GM18861 (cell line): ENCODE results near the gene NIN.
"Not testable (repeated sequence)": the region's sequence is repeated elsewhere in the genome, so short reads cannot be mapped to it uniquely, and the experiment has no call there.

Experiments used
- ATAC-seq: cut with Tn5 transposase; IDR thresholded peaks from one replicate; pipeline ENCODE4 v1.9.1; 2021; ENCODE audit not compliant: unreplicated experiment

NIN gene

GRCh38 chr14:50719911-50720759 lies 110.8 kb downstream of the NIN start:
- no peak for ATAC-seq

DNA sequence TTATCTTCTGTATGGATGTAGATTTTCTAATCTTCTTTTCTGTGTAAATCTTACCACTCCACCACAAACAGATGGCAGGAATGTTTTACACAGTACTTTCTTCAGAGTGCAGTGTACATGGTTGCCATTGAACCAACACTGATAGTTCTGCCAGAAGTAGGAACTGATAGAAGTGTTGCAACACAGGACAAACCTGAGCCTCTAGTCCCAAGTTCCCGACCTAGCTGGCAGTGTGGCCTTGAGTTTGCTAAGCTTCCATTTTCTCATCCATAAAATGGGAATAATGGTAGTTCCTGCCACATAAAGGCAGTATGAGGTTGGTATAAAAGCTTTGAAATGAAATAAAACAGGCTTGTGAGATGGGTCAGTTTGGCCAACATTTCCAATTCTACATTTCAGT lies 112.0 kb downstream of the NIN start:
- ATAC-seq: no peak

- ATAC-seq: no peak
Observed at GRCh38 chr14:50717811-50718210, 113.2 kb downstream of the NIN start.

DNA sequence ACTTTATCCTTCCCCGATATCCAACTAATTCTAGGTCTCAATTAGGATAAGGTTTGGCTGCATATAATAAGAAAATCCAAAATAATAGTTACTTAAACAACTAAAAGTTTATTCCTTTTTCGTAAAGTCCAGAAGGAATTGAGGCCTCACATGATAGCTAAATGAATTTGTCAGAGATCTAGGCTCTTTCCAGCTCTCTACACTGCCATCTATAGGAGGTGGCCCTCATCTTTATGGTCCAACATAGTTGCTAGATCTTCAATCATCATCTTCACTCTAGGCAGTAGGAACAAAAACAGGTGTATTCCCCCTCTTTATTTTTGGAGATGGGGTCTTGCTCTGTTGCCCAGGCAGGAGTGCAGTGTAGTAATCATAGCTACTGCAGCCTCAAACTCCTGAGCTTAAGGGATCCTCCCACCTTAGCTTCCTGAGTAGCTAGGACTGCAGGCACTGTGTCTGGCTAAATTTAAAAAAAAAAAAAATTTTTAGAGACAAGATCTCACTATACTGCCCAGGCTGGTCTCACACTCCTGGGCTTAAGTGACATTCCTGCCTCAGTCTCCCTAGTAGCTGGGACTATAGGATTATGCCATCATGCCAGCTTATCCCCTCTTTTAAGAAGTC lies 116.4 kb downstream of the NIN start:
- peak; percentile 60 for ATAC-seq

- no peak for ATAC-seq
Observed at GRCh38 chr14:50711043-50711442, 119.9 kb downstream of the NIN start.

DNA sequence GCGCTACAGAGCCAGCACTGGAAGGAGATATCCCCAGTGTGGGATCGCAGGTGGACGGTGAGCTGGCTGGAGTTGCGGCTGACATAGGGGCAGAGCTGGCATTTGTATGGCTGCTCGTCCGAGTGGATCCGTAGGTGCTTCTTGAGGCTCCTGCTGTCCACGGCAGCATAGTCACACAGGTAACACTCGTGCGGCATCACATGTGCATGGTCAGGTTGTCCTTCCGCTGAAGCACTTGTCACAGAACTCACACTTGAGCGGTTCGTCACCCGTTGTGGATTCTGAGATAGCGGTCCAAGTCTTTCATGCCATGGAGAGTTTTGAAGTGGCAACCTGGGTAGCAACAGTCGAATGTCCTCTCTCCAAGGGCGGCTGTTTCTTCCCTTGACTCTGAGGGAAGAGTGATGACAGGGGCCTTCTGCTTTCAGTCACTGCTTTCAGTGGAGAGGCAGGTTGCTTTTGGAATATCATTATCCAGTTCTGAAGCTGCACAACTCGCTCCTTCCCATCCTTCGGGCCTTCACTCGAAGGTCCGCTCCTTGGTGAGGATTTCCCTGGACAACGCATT lies 125.9 kb downstream of the NIN start:
- no peak for ATAC-seq

DNA sequence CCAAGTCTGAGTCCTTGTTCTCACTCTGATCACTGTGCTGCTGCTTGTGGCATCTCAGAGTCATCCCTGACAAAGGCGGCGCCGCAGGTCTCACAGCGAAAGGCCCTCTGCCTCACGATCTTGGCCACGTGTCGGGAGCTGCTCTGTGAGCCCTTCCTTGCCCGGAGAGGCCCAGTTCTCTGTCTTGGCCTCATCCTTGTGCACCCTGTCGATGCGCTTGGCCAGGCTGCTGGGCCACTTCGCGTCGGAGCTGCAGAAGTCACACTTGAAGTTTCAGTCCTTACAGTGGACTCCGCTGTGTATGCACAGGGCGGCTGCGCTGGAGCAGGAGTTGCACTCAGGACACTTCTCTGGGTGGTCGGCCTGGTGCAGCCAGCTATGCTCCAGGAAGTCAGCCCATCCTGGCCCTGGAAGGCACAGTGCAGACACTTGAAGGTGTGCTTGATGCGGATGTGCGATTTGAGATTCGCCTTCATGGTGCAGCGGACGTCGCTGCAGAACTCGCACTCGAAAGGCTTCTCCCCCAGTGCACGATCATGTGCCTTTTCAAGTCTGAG lies 126.4 kb downstream of the NIN start:
- ATAC-seq: no peak

GRCh38 chr14:50697659-50698290 lies 133.2 kb downstream of the NIN start:
- no peak for ATAC-seq

DNA sequence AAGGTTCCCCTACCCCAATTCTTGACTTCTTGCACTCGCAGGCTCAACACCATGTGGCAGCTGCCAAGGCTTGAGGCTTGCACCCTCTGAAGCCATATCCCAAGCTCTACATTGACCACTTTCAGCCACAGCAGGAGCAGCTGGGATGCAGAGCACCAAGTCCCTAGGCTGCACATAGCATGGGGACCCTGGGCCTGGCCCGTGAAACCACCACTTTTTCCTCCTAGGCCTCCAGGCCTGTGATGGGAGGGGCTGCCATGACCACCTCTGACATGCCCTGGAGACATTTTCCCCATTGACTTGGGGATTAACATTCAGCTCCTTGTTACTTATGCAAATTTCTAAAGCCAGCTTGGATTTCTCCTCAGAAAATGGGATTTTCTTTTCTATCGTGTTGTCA lies 136.7 kb downstream of the NIN start:
- not testable (repeated sequence) for ATAC-seq

GRCh38 chr14:50688875-50689274 lies 142.1 kb downstream of the NIN start:
- no peak for ATAC-seq

DNA sequence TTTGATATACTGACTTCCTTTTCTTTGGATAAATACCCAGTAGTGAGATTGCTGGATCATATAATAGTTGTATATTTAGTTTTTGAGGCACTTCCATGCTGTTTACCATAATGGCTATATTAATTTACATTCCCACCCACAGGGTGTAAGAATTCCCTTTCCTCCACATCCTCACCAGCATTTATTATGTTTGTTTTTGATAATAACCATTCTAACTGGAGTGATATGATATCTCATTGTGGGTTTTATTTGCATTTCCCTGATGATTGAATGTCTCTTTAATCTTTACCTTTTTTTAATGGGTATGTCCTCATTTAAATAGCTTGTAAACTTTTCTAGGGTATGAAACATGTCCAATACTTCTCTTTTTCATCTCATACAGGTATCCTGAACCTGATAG lies 151.3 kb downstream of the NIN start:
- no peak for ATAC-seq

DNA sequence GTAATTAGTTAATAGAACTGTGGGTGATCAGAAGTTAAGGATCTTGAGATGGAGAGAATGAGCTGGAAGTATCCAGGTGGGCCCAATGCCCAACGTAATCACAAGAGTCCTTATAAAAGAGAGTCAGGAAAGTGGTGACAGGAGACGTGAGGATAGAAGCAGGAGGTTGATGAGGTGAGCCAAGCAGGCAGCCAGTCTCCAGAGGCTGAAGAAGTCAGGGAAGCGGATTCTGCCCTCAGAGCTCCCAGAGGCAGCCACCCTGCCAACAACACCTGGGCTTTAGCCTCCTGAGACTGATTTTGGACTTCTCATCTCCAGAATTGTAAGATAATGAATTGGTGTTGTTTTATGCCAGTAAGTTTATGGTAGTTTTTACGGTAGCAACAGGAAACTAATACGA lies 152.8 kb downstream of the NIN start:
- no peak for ATAC-seq

DNA sequence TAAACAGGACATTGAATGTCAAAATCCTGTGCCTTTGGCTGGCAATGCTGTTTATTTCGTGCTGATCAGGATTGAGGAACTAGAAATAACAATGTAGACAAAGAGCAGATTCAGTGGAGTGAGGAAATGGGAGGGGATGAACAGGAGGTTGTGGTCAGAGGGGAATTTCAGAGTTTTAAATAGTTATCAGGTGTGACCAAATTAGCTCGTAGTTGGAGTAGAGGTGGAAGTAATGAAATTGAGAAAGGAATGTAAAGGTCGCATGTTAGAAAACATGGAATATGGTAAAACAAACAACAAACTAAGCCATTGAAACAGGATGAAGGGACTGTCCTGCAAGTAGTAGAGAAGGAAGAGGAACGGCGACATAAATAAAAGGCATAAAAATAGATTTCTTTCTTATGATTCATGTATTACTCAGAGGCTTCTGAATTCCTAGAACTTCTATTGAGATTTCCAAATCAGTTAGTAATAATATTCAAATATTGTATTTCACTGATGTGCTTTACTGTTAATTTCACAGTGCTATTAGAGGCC lies 153.4 kb downstream of the NIN start:
- ATAC-seq: peak; percentile 52

DNA sequence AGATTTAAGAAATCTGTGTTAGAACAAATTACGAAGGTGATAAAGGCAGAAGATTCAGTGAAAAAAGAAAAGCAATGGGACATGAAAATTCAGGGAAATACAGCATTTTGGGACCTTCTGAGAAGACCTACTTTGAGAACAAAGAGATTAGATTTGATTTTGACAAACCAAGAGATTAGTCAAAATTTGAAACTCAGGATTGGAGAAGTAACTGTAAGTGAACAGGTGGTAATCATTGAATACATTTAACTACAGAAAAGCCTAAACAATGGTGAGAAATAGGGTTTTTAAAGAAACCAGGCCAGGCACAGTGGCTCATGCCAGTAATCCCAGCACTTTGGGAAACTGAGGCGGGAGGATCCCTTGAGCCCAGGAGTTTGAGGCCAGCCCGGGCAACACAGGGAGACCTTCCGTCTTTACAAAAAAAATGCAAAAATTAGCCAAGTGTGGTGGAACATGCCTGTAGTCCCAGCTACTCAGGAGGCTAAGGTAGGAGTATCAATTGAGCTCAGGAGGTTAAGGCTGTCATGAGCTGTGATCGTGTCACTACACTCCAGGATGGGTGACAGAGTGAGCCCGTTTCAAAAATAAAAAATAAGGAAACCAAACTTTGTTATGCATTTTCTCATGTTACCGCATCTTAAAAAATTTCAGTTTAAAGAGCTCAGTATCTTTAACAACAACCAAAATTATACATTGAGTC lies 154.0 kb downstream of the NIN start:
- peak; percentile 19 for ATAC-seq

- no peak for ATAC-seq
Observed at GRCh38 chr14:50675597-50675996, 155.4 kb downstream of the NIN start.

- ATAC-seq: no peak
Observed at GRCh38 chr14:50670866-50671256, 160.1 kb downstream of the NIN start.

DNA sequence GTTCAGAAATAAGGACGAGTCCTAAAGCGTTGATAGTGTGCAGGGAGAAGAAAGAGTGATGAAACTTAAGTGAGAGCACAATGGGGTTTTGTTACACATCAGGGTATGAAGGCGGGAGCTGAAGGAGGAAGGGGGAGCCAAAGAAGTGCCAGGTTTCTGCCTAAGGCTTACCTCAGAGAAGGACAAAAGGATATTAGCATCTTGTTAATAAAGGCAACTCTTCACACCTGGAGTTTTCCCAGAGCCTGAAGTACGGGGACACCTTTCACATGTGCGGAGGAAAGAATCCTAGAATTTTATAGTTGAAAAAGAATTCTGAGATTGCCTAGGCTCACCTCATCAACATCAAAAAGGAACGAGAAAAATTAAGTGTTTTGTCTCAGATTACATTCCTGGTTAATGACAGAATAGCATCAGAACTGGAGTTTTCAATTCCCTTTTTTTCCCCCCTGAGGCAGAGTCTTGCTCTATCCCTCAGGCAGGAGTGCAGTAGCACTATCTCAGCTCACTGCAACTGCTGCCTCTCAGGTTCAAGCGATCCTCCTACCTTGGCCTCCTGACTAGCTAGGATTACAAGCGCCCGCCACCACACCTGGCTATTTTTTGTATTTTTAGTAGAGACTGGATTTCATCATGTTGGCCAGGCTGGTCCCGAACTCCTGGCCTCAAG lies 160.6 kb downstream of the NIN start:
- no peak for ATAC-seq
